ENCODE results near the gene AHI1.

- no peak for TF ChIP-seq EP300 (IDR thresholded peaks at IDR 0.05)
- TF ChIP-seq CTCF (IDR thresholded peaks at IDR 0.05), result no peak
- no peak for TF ChIP-seq POLR2A (IDR thresholded peaks at IDR 0.05)
These were observed 113.8 kb downstream of the AHI1 start for GRCh38 chr6:135383766-135384165.

Data from tibial nerve (tissue), 4 donors.